ENCODE results near the gene DCANP1. TPM values are rescaled to one million over a fixed set of nuclear protein-coding genes. Genes with fewer than 3 reads are reported as not detected.

The DCANP1 gene
- total and polyA plus RNA-seq, 2 donors (not counting 3 experiments of a cell fraction or from before 2014, with no cell fraction given) = not detected

GRCh38 chr5:135486131-135487036, 39.2 kb upstream of the DCANP1 start:
- CTCF ChIA-PET = interaction anchor here (2.6 kb wide), 1 partner anchor 21 kb away, joined by 23 read pairs; no protein-coding TSS in a partner anchor
- H4K20me1 ChIP-seq (replicated peaks; ENCODE audit: control insufficient read depth, extremely low read depth, insufficient read depth, low read length) = no peaks in the 10 kb centered on the region
- H3K4me1 ChIP-seq (ENCODE audit: control insufficient read depth, extremely low read depth, insufficient read depth, low read length) = peaks cover 3% of the 10 kb centered on the region
- H3K9ac ChIP-seq (replicated peaks; ENCODE audit: extremely low read depth, insufficient read depth, low read length) = no peak overlapping the region
- POLR2A ChIA-PET = no interaction called here
- intact Hi-C loops (cut with micrococcal nuclease) (no loop called here), dilution Hi-C loops (cut with MboI; ENCODE audit: extremely low pct_ligation_motif_present, low sequenced_read_pairs) (no loop called here)
- no peaks in the 10 kb centered on the region for H3K9me1 ChIP-seq (replicated peaks; ENCODE audit: control insufficient read depth, extremely low read depth, insufficient read depth, low read length)
- DNase-seq (ENCODE audit: low read depth, low spot score) = no peak
- peaks cover 55 to 56% of the 10 kb centered on the region in 2 experiments for H3K27me3 ChIP-seq (ENCODE audit: control insufficient read depth in 2 of 2, insufficient read depth in 2 of 2, low read length in 2 of 2)
- H2AFZ ChIP-seq (ENCODE audit: low read depth, low read length) = no peak overlapping the region
- no peaks in the 10 kb centered on the region for H3K9me3 ChIP-seq (replicated peaks; ENCODE audit: control insufficient read depth, insufficient read depth, low read length)
- no peak overlapping the region for H3K4me3 ChIP-seq (replicated peaks in 1 of 3; ENCODE audit: insufficient read depth in 1 of 3, low read depth in 1 of 3, low read length in 3 of 3)
- no peak for FAIRE-seq
- no TSS peak for BruUV-seq (replicated peaks)
- H3K79me2 ChIP-seq (ENCODE audit: control insufficient read depth, insufficient read depth, low read length) = no peaks in the 10 kb centered on the region
- H3K36me3 ChIP-seq (ENCODE audit: control insufficient read depth in 2 of 2, extremely low read depth in 1 of 2, insufficient read depth in 2 of 2, low read length in 2 of 2) = no peaks in the 10 kb centered on the region
- no peak overlapping the region for H3K4me2 ChIP-seq (ENCODE audit: insufficient read depth, low read length)
- no peak for TF ChIP-seq EZH2 (IDR thresholded peaks at IDR 0.05; ENCODE audit: borderline replicate concordance, low read depth, low read length, severe bottlenecking)
- TF ChIP-seq MAX (IDR thresholded peaks at IDR 0.05; ENCODE audit: insufficient read depth, insufficient read length) = no peak
- no peak for TF ChIP-seq MYC (IDR thresholded peaks at IDR 0.05; ENCODE audit: low read depth, low read length)
- TF ChIP-seq POLR2AphosphoS5 (IDR thresholded peaks at IDR 0.05; ENCODE audit: insufficient read depth, low read depth, low read length) = no peak
- no peak for TF ChIP-seq CTCF (IDR thresholded peaks at IDR 0.05; ENCODE audit: extremely low read depth in 1 of 2, insufficient read depth in 1 of 2, low read depth in 1 of 2, low read length in 2 of 2)
- no peak for TF ChIP-seq JUN (IDR thresholded peaks at IDR 0.05; ENCODE audit: borderline replicate concordance, insufficient read depth, insufficient read length, low read depth)
- TF ChIP-seq GATA2 (IDR thresholded peaks at IDR 0.05; ENCODE audit: insufficient read depth, insufficient read length, low read depth, low read length) = no peak
- TF ChIP-seq POLR2A (IDR thresholded peaks at IDR 0.05; ENCODE audit: low read depth, low read length) = no peak
- no peak for TF ChIP-seq FOS (IDR thresholded peaks at IDR 0.05; ENCODE audit: borderline replicate concordance, insufficient read depth, low read length)
- no peak overlapping the region for H3K27ac ChIP-seq (ENCODE audit: insufficient read depth, low read depth, low read length)

All from endothelial cell of umbilical vein (primary cell).